Sigmoid colon (tissue), 4 donors: ENCODE measurements around the gene LRFN2.

Experiments
- CTCF ChIP-seq, 4 experiments: fragments of 450-650 bp in 3 of 4; fragments of 200-600 bp in 1 of 4; IDR thresholded peaks; one replicate each; pipeline ENCODE4 v1.5.1; 2016 to 2019; ENCODE audit warnings: antibody characterized with exemption in 4 of 4, mild to moderate bottlenecking in 3 of 4, moderate library complexity in 2 of 4
- EP300 ChIP-seq, 4 donors: sonication (generic); formaldehyde crosslinking; IDR thresholded peaks; one replicate each; pipeline ENCODE4 v1.6.1; 2017; ENCODE audit warnings: antibody characterized with exemption in 4 of 4

- TF ChIP-seq CTCF (IDR thresholded peaks at IDR 0.05) (no peak), EP300 (IDR thresholded peaks at IDR 0.05) (no peak)
Measured at GRCh38 chr6:40356242-40356910, 230.8 kb downstream of the LRFN2 start.
